Esophagus squamous epithelium (tissue), 5 donors: ENCODE measurements around the gene PSENEN. TPM values are rescaled to one million over a fixed set of nuclear protein-coding genes. Genes with fewer than 3 reads are reported as not detected.

Experiments
- DNase-seq: peaks from one replicate; lab custom pipeline; 2025; lab: John Stamatoyannopoulos, UW
- H3K27ac ChIP-seq, 4 donors: fragments of 200-600 bp; sonication (generic); one replicate each; pipeline ENCODE4 v1.5.1; 2016 to 2019; ENCODE audit warnings: mild to moderate bottlenecking in 1 of 4
- H3K27me3 ChIP-seq, 4 donors: fragments of 200-600 bp; sonication (generic); 1 replicate in 3 of 4; 2 replicates in 1 of 4; pipeline versions ENCODE4 v1.5.1 to v1.6.0; 2017 to 2021; ENCODE audit warnings: antibody characterized with exemption in 1 of 4
- H3K36me3 ChIP-seq, 3 donors: fragments of 200-600 bp; sonication (generic); one replicate each; pipeline ENCODE4 v1.5.1; 2016 to 2019
- H3K4me1 ChIP-seq, 3 donors: fragments of 200-600 bp; sonication (generic); one replicate each; pipeline ENCODE4 v1.5.1; 2017 to 2019
- H3K4me3 ChIP-seq, 4 donors: fragments of 200-600 bp; sonication (generic); 1 replicate in 3 of 4; 2 replicates in 1 of 4; pipeline ENCODE4 v1.5.1; 2016 to 2019; ENCODE audit warnings: mild to moderate bottlenecking in 2 of 4, moderate library complexity in 1 of 4
- H3K9me3 ChIP-seq, 3 donors: fragments of 200-600 bp; sonication (generic); one replicate each; pipeline ENCODE4 v1.5.1; 2016 to 2019
- POLR2A ChIP-seq, 4 donors: fragments of 450-650 bp; IDR thresholded peaks; one replicate each; pipeline ENCODE4 v1.6.1; 2017; ENCODE audit warnings: antibody characterized with exemption in 4 of 4, mild to moderate bottlenecking in 4 of 4, moderate library complexity in 3 of 4
- WGBS, 2 donors: methylation state at CpG; one replicate each; pipeline ENCODE4 v1.1.5; 2018; 5-methylcytosine and 5-hydroxymethylcytosine counted together
- intact Hi-C: fragments of 100-400 bp; cut with DNase I; formaldehyde crosslinking; loops from one replicate; pipeline ENCODE4 v1.15.0; 2022
- total RNA-seq, 4 donors: library from RNA; depleted of rRNA; stranded (reverse); fragments of >200 nt; gene quantifications; one replicate each; pipeline ENCODE4 v1.1.0, GENCODE V29; 2016
- TF ChIP-seq, protein P1 (sequence below), 6 experiments: fragments of 450-650 bp in 4 of 6; fragments of 200-600 bp in 2 of 6; sonication (generic) in 2 of 6; IDR thresholded peaks; one replicate each; pipeline ENCODE4 v1.5.1; 2016 to 2019; ENCODE audit warnings: antibody characterized with exemption in 6 of 6, mild to moderate bottlenecking in 4 of 6, moderate library complexity in 4 of 6
- donor health status: DM: yes; HTN: yes; CAD: no.

Gene PSENEN
- total RNA-seq, 4 donors from 2014 or later = 23.3 to 33.9 (median 32.3) TPM

GRCh38 chr19:35781650-35782049 lies 36.2 kb downstream of the PSENEN start:
- no peak overlapping the region for H3K27ac ChIP-seq
- WGBS, 2 donors = 85 to 93% methylated on average over 6 to 8 of the region's 9 CpGs
- TF ChIP-seq, protein P1, sequence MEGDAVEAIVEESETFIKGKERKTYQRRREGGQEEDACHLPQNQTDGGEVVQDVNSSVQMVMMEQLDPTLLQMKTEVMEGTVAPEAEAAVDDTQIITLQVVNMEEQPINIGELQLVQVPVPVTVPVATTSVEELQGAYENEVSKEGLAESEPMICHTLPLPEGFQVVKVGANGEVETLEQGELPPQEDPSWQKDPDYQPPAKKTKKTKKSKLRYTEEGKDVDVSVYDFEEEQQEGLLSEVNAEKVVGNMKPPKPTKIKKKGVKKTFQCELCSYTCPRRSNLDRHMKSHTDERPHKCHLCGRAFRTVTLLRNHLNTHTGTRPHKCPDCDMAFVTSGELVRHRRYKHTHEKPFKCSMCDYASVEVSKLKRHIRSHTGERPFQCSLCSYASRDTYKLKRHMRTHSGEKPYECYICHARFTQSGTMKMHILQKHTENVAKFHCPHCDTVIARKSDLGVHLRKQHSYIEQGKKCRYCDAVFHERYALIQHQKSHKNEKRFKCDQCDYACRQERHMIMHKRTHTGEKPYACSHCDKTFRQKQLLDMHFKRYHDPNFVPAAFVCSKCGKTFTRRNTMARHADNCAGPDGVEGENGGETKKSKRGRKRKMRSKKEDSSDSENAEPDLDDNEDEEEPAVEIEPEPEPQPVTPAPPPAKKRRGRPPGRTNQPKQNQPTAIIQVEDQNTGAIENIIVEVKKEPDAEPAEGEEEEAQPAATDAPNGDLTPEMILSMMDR (IDR thresholded peaks at IDR 0.05) = no peak
- TF ChIP-seq POLR2A (IDR thresholded peaks at IDR 0.05) = no peak
- intact Hi-C loops = no loop called here
- no peaks in the 10 kb centered on the region for H3K27me3 ChIP-seq
- H3K36me3 ChIP-seq = peaks cover 0 to 65% (median 0%) of the 10 kb centered on the region in 3 donors
- H3K4me1 ChIP-seq = peaks cover 0 to under 1% (median 0%) of the 10 kb centered on the region in 3 donors
- DNase-seq = no peak
- H3K9me3 ChIP-seq = no peaks in the 10 kb centered on the region
- H3K4me3 ChIP-seq = no peak overlapping the region

GRCh38 chr19:35782589-35782988 lies 37.1 kb downstream of the PSENEN start:
- Histone ChIP-seq H3K4me1 (no peaks in the 10 kb centered on the region), H3K9me3 (no peaks in the 10 kb centered on the region), H3K27me3 (no peaks in the 10 kb centered on the region), H3K4me3 (no peak overlapping the region), H3K27ac (no peak overlapping the region), H3K36me3 (peaks cover 0 to 73% (median 0%) of the 10 kb centered on the region in 3 donors)
- TF ChIP-seq, protein P1 (IDR thresholded peaks at IDR 0.05) = no peak
- TF ChIP-seq POLR2A (IDR thresholded peaks at IDR 0.05) = no peak
- no peak for DNase-seq
- 91 to 95% methylated on average over 4 to 8 of the region's 12 CpGs for WGBS, 2 donors
- intact Hi-C loops = no loop called here

GRCh38 chr19:35783469-35784434 lies 38.3 kb downstream of the PSENEN start:
- DNase-seq = no peak
- 82 to 84% methylated on average over 18 to 20 of the region's 28 CpGs for WGBS, 2 donors

GRCh38 chr19:35784503-35785338 lies 39.3 kb downstream of the PSENEN start:
- Histone ChIP-seq H3K36me3 (peaks cover 0 to 59% (median 0%) of the 10 kb centered on the region in 3 donors), H3K27ac (no peak overlapping the region), H3K27me3 (no peaks in the 10 kb centered on the region), H3K4me3 (no peak overlapping the region), H3K9me3 (no peaks in the 10 kb centered on the region), H3K4me1 (no peaks in the 10 kb centered on the region)
- intact Hi-C loops = no loop called here
- DNase-seq = no peak
- TF ChIP-seq, protein P1 (IDR thresholded peaks at IDR 0.05) = no peak
- no peak for TF ChIP-seq POLR2A (IDR thresholded peaks at IDR 0.05)
- 66 to 93% methylated on average over 4 to 13 of the region's 45 CpGs for WGBS, 2 donors

More at GRCh38 chr19:35783469-35784434, 38.3 kb downstream of the PSENEN start:
- H3K9me3 ChIP-seq = no peaks in the 10 kb centered on the region
- no peaks in the 10 kb centered on the region for H3K27me3 ChIP-seq
- TF ChIP-seq POLR2A (IDR thresholded peaks at IDR 0.05) = no peak
- TF ChIP-seq, protein P1 (IDR thresholded peaks at IDR 0.05) = no peak
- peaks cover 0 to 62% (median 0%) of the 10 kb centered on the region in 3 donors for H3K36me3 ChIP-seq
- H3K4me3 ChIP-seq = no peak overlapping the region
- intact Hi-C loops = no loop called here
- H3K27ac ChIP-seq = no peak overlapping the region
- H3K4me1 ChIP-seq = no peaks in the 10 kb centered on the region
